Measurements from ENCODE around the gene SMC5. TPM values are rescaled to one million over a fixed set of nuclear protein-coding genes. Genes with fewer than 3 reads are reported as not detected.
A peak's percentile ranks its signal among the peaks of the same experiment; 100 is the strongest.

The SMC5 gene
- polyA plus RNA-seq, 4 donors: 8.4 to 35.4 (median 11.4) TPM

- FAIRE-seq: no peak
- no peaks in the 10 kb centered on the region for H3K4me1 ChIP-seq (ENCODE audit: control insufficient read depth in 3 of 3, insufficient read depth in 2 of 3, low read depth in 1 of 3, low read length in 2 of 3)
- peaks cover 0 to 20% (median 2%) of the 10 kb centered on the region in 3 donors for H3K36me3 ChIP-seq (ENCODE audit: control insufficient read depth in 3 of 3, insufficient read depth in 2 of 3, low read depth in 1 of 3, low read length in 3 of 3)
- H3K27me3 ChIP-seq (ENCODE audit: control insufficient read depth in 3 of 3, insufficient read depth in 3 of 3, low read length in 3 of 3): no peaks in the 10 kb centered on the region
- no peak overlapping the region for H3K4me3 ChIP-seq (ENCODE audit: low read depth in 1 of 3, low read length in 3 of 3)
- 80 to 94% (median 88%) methylated on average over 2 of the region's 2 CpGs for WGBS, 3 donors
- no peak overlapping the region for H3K27ac ChIP-seq (ENCODE audit: low read depth in 1 of 3, low read length in 2 of 3)
- H3K9me3 ChIP-seq (ENCODE audit: control insufficient read depth in 2 of 2, insufficient read depth in 1 of 2, low read depth in 1 of 2, low read length in 1 of 2): peaks cover 0 to 4% of the 10 kb centered on the region in 2 donors
- DNase-seq: no peak
These were observed 19.5 kb downstream of the SMC5 start for GRCh38 chr9:70278305-70278704.

GRCh38 chr9:70283848-70284247 is 25.1 kb downstream of the SMC5 start:
- Histone ChIP-seq H3K27ac (ENCODE audit: low read depth in 1 of 3, low read length in 2 of 3) (no peak overlapping the region), H3K36me3 (ENCODE audit: control insufficient read depth in 3 of 3, insufficient read depth in 2 of 3, low read depth in 1 of 3, low read length in 3 of 3) (peaks cover 3 to 18% (median 4%) of the 10 kb centered on the region in 3 donors), H3K27me3 (ENCODE audit: control insufficient read depth in 3 of 3, insufficient read depth in 3 of 3, low read length in 3 of 3) (no peaks in the 10 kb centered on the region), H3K4me3 (ENCODE audit: low read depth in 1 of 3, low read length in 3 of 3) (no peak overlapping the region), H3K9me3 (ENCODE audit: control insufficient read depth in 2 of 2, insufficient read depth in 1 of 2, low read depth in 1 of 2, low read length in 1 of 2) (no peaks in the 10 kb centered on the region), H3K4me1 (ENCODE audit: control insufficient read depth in 3 of 3, insufficient read depth in 2 of 3, low read depth in 1 of 3, low read length in 2 of 3) (no peaks in the 10 kb centered on the region)
- 75 to 78% (median 76%) methylated on average over 1 of the region's 1 CpG for WGBS, 3 donors
- FAIRE-seq (no peak), DNase-seq (no peak)

- no peak overlapping the region for H3K4me3 ChIP-seq (ENCODE audit: low read depth in 1 of 3, low read length in 3 of 3)
- H3K9me3 ChIP-seq (ENCODE audit: control insufficient read depth in 2 of 2, insufficient read depth in 1 of 2, low read depth in 1 of 2, low read length in 1 of 2): no peaks in the 10 kb centered on the region
- peaks cover 3 to 16% (median 4%) of the 10 kb centered on the region in 3 donors for H3K36me3 ChIP-seq (ENCODE audit: control insufficient read depth in 3 of 3, insufficient read depth in 2 of 3, low read depth in 1 of 3, low read length in 3 of 3)
- H3K27ac ChIP-seq (ENCODE audit: low read depth in 1 of 3, low read length in 2 of 3): peak overlapping the region in 1 of 3 donors; percentile 54
- no peak for FAIRE-seq
- DNase-seq: no peak
- no peaks in the 10 kb centered on the region for H3K27me3 ChIP-seq (ENCODE audit: control insufficient read depth in 3 of 3, insufficient read depth in 3 of 3, low read length in 3 of 3)
- WGBS, 3 donors: 54 to 77% (median 77%) methylated on average over 3 of the region's 3 CpGs
- H3K4me1 ChIP-seq (ENCODE audit: control insufficient read depth in 3 of 3, insufficient read depth in 2 of 3, low read depth in 1 of 3, low read length in 2 of 3): no peaks in the 10 kb centered on the region
These were observed 26.5 kb downstream of the SMC5 start for GRCh38 chr9:70285246-70285645.

- WGBS, 3 donors: 73 to 92% (median 91%) methylated on average over 4 of the region's 4 CpGs
- peaks cover 4 to 14% (median 6%) of the 10 kb centered on the region in 3 donors for H3K36me3 ChIP-seq (ENCODE audit: control insufficient read depth in 3 of 3, insufficient read depth in 2 of 3, low read depth in 1 of 3, low read length in 3 of 3)
These were observed 27.3 kb downstream of the SMC5 start for GRCh38 chr9:70285981-70286598.

GRCh38 chr9:70290626-70291025 is 31.8 kb downstream of the SMC5 start:
- no peak overlapping the region for H3K27ac ChIP-seq (ENCODE audit: low read depth in 1 of 3, low read length in 2 of 3)
- peaks cover 2 to 10% (median 8%) of the 10 kb centered on the region in 3 donors for H3K36me3 ChIP-seq (ENCODE audit: control insufficient read depth in 3 of 3, insufficient read depth in 2 of 3, low read depth in 1 of 3, low read length in 3 of 3)
- no peak for DNase-seq
- FAIRE-seq: no peak
- no peak overlapping the region for H3K4me3 ChIP-seq (ENCODE audit: low read depth in 1 of 3, low read length in 3 of 3)
- 73 to 96% (median 93%) methylated on average over 3 of the region's 3 CpGs for WGBS, 3 donors
- no peaks in the 10 kb centered on the region for H3K4me1 ChIP-seq (ENCODE audit: control insufficient read depth in 3 of 3, insufficient read depth in 2 of 3, low read depth in 1 of 3, low read length in 2 of 3)
- no peaks in the 10 kb centered on the region for H3K27me3 ChIP-seq (ENCODE audit: control insufficient read depth in 3 of 3, insufficient read depth in 3 of 3, low read length in 3 of 3)
- peaks cover 0 to 9% of the 10 kb centered on the region in 2 donors for H3K9me3 ChIP-seq (ENCODE audit: control insufficient read depth in 2 of 2, insufficient read depth in 1 of 2, low read depth in 1 of 2, low read length in 1 of 2)

More at GRCh38 chr9:70285981-70286598, 27.3 kb downstream of the SMC5 start:
- Histone ChIP-seq H3K27me3 (ENCODE audit: control insufficient read depth in 3 of 3, insufficient read depth in 3 of 3, low read length in 3 of 3) (no peaks in the 10 kb centered on the region), H3K4me1 (ENCODE audit: control insufficient read depth in 3 of 3, insufficient read depth in 2 of 3, low read depth in 1 of 3, low read length in 2 of 3) (no peaks in the 10 kb centered on the region), H3K9me3 (ENCODE audit: control insufficient read depth in 2 of 2, insufficient read depth in 1 of 2, low read depth in 1 of 2, low read length in 1 of 2) (peaks cover 0 to under 1% of the 10 kb centered on the region in 2 donors), H3K27ac (ENCODE audit: low read depth in 1 of 3, low read length in 2 of 3) (no peak overlapping the region), H3K4me3 (ENCODE audit: low read depth in 1 of 3, low read length in 3 of 3) (no peak overlapping the region)
- FAIRE-seq: no peak
- DNase-seq: no peak

GRCh38 chr9:70291446-70291845 is 32.7 kb downstream of the SMC5 start:
- Histone ChIP-seq H3K27me3 (ENCODE audit: control insufficient read depth in 3 of 3, insufficient read depth in 3 of 3, low read length in 3 of 3) (no peaks in the 10 kb centered on the region), H3K36me3 (ENCODE audit: control insufficient read depth in 3 of 3, insufficient read depth in 2 of 3, low read depth in 1 of 3, low read length in 3 of 3) (peaks cover 2 to 11% (median 9%) of the 10 kb centered on the region in 3 donors), H3K9me3 (ENCODE audit: control insufficient read depth in 2 of 2, insufficient read depth in 1 of 2, low read depth in 1 of 2, low read length in 1 of 2) (peaks cover 0 to 9% of the 10 kb centered on the region in 2 donors), H3K4me1 (ENCODE audit: control insufficient read depth in 3 of 3, insufficient read depth in 2 of 3, low read depth in 1 of 3, low read length in 2 of 3) (no peaks in the 10 kb centered on the region), H3K4me3 (ENCODE audit: low read depth in 1 of 3, low read length in 3 of 3) (no peak overlapping the region), H3K27ac (ENCODE audit: low read depth in 1 of 3, low read length in 2 of 3) (no peak overlapping the region)
- DNase-seq: no peak
- WGBS, 3 donors: 95 to 97% (median 97%) methylated on average over 1 of the region's 1 CpG
- FAIRE-seq: no peak

GRCh38 chr9:70292253-70292652 is 33.5 kb downstream of the SMC5 start:
- WGBS, 3 donors: 100% methylated on average over 1 of the region's 1 CpG
- H3K27ac ChIP-seq (ENCODE audit: low read depth in 1 of 3, low read length in 2 of 3): no peak overlapping the region
- FAIRE-seq: no peak
- no peaks in the 10 kb centered on the region for H3K4me1 ChIP-seq (ENCODE audit: control insufficient read depth in 3 of 3, insufficient read depth in 2 of 3, low read depth in 1 of 3, low read length in 2 of 3)
- H3K27me3 ChIP-seq (ENCODE audit: control insufficient read depth in 3 of 3, insufficient read depth in 3 of 3, low read length in 3 of 3): no peaks in the 10 kb centered on the region
- H3K36me3 ChIP-seq (ENCODE audit: control insufficient read depth in 3 of 3, insufficient read depth in 2 of 3, low read depth in 1 of 3, low read length in 3 of 3): peaks cover 2 to 9% (median 7%) of the 10 kb centered on the region in 3 donors
- DNase-seq: no peak
- H3K4me3 ChIP-seq (ENCODE audit: low read depth in 1 of 3, low read length in 3 of 3): no peak overlapping the region
- peaks cover 0 to 9% of the 10 kb centered on the region in 2 donors for H3K9me3 ChIP-seq (ENCODE audit: control insufficient read depth in 2 of 2, insufficient read depth in 1 of 2, low read depth in 1 of 2, low read length in 1 of 2)

- DNase-seq: no peak
- H3K36me3 ChIP-seq (ENCODE audit: control insufficient read depth in 3 of 3, insufficient read depth in 2 of 3, low read depth in 1 of 3, low read length in 3 of 3): peaks cover 2 to 9% (median 7%) of the 10 kb centered on the region in 3 donors
- H3K4me3 ChIP-seq (ENCODE audit: low read depth in 1 of 3, low read length in 3 of 3): no peak overlapping the region
- H3K4me1 ChIP-seq (ENCODE audit: control insufficient read depth in 3 of 3, insufficient read depth in 2 of 3, low read depth in 1 of 3, low read length in 2 of 3): no peaks in the 10 kb centered on the region
- H3K27me3 ChIP-seq (ENCODE audit: control insufficient read depth in 3 of 3, insufficient read depth in 3 of 3, low read length in 3 of 3): no peaks in the 10 kb centered on the region
- no peak for FAIRE-seq
- peaks cover 0 to 9% of the 10 kb centered on the region in 2 donors for H3K9me3 ChIP-seq (ENCODE audit: control insufficient read depth in 2 of 2, insufficient read depth in 1 of 2, low read depth in 1 of 2, low read length in 1 of 2)
- H3K27ac ChIP-seq (ENCODE audit: low read depth in 1 of 3, low read length in 2 of 3): no peak overlapping the region
- WGBS, 3 donors: 20 to 73% (median 27%) methylated on average over 1 of the region's 1 CpG
These were observed 34.4 kb downstream of the SMC5 start for GRCh38 chr9:70293214-70293613.

- peaks cover 2 to 6% (median 2%) of the 10 kb centered on the region in 3 donors for H3K36me3 ChIP-seq (ENCODE audit: control insufficient read depth in 3 of 3, insufficient read depth in 2 of 3, low read depth in 1 of 3, low read length in 3 of 3)
- FAIRE-seq (no peak), DNase-seq (no peak)
- H3K27me3 ChIP-seq (ENCODE audit: control insufficient read depth in 3 of 3, insufficient read depth in 3 of 3, low read length in 3 of 3): no peaks in the 10 kb centered on the region
- H3K9me3 ChIP-seq (ENCODE audit: control insufficient read depth in 2 of 2, insufficient read depth in 1 of 2, low read depth in 1 of 2, low read length in 1 of 2): peaks cover 0 to 2% of the 10 kb centered on the region in 2 donors
- whole genome bisulfite sequencing, 3 donors: 90 to 100% (median 94%) methylated on average over 1 of the region's 1 CpG
- H3K27ac ChIP-seq (ENCODE audit: low read depth in 1 of 3, low read length in 2 of 3): no peak overlapping the region
- H3K4me1 ChIP-seq (ENCODE audit: control insufficient read depth in 3 of 3, insufficient read depth in 2 of 3, low read depth in 1 of 3, low read length in 2 of 3): no peaks in the 10 kb centered on the region
- H3K4me3 ChIP-seq (ENCODE audit: low read depth in 1 of 3, low read length in 3 of 3): no peak overlapping the region
These were observed 38.4 kb downstream of the SMC5 start for GRCh38 chr9:70297141-70297540.

Data from small intestine (tissue), 7 donors.